ENCODE results near the gene PRR11. TPM values are rescaled to one million over a fixed set of nuclear protein-coding genes. Genes with fewer than 3 reads are reported as not detected.

Gene PRR11
- total RNA-seq, 1 experiment from 2014 or later, result 39.8 TPM

DNA sequence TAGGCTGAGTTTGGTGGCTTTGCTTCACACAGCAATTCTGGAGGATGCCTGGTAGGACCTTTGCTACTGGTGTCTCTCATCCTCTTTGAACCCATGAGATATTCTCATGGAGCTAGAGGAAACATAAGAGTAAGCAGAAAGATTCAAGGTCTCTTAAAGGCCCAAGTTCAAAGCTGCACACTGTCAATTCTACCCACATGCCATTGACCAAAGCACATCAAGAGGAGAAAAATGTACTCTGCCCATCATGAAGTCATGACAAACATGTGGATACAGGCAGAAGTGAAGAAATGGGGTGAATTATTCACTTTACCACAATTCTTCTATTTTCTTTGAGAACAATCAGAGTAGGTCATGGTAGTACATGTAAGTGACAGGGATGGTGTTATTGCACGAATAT lies 13.7 kb upstream of the PRR11 start:
- in situ Hi-C loops (cut with HindIII; ENCODE audit: low pct_unique_long_range_greater_than_20kb, low sequenced_read_pairs), result no loop called here
- no peak for TF ChIP-seq POLR2AphosphoS5 (IDR thresholded peaks at IDR 0.05; ENCODE audit: low read depth, low read length)
- TF ChIP-seq, protein P1, sequence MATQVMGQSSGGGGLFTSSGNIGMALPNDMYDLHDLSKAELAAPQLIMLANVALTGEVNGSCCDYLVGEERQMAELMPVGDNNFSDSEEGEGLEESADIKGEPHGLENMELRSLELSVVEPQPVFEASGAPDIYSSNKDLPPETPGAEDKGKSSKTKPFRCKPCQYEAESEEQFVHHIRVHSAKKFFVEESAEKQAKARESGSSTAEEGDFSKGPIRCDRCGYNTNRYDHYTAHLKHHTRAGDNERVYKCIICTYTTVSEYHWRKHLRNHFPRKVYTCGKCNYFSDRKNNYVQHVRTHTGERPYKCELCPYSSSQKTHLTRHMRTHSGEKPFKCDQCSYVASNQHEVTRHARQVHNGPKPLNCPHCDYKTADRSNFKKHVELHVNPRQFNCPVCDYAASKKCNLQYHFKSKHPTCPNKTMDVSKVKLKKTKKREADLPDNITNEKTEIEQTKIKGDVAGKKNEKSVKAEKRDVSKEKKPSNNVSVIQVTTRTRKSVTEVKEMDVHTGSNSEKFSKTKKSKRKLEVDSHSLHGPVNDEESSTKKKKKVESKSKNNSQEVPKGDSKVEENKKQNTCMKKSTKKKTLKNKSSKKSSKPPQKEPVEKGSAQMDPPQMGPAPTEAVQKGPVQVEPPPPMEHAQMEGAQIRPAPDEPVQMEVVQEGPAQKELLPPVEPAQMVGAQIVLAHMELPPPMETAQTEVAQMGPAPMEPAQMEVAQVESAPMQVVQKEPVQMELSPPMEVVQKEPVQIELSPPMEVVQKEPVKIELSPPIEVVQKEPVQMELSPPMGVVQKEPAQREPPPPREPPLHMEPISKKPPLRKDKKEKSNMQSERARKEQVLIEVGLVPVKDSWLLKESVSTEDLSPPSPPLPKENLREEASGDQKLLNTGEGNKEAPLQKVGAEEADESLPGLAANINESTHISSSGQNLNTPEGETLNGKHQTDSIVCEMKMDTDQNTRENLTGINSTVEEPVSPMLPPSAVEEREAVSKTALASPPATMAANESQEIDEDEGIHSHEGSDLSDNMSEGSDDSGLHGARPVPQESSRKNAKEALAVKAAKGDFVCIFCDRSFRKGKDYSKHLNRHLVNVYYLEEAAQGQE (IDR thresholded peaks at IDR 0.05; ENCODE audit: insufficient read depth in 1 of 2, low read depth in 2 of 2, low read length in 1 of 2), result no peak
- no peak for TF ChIP-seq SIN3A (IDR thresholded peaks at IDR 0.05; ENCODE audit: borderline replicate concordance, insufficient read depth, low read depth, low read length)
- intact Hi-C loops (cut with micrococcal nuclease; ENCODE audit: unreplicated experiment), result no loop called here
- DNase-seq (ENCODE audit: low read depth, low spot score) (no peak), ATAC-seq (no peak)
- no peak overlapping the region for H3K4me3 ChIP-seq (ENCODE audit: low read depth in 2 of 2, low read length in 2 of 2)
- no peaks in the 10 kb centered on the region for H3K9me3 ChIP-seq (ENCODE audit: control insufficient read depth, insufficient read depth, low read depth, low read length)
- ChIA-PET POLR2A (no interaction called here), CTCF (no interaction called here)
- H3K4me1 ChIP-seq (ENCODE audit: control insufficient read depth, insufficient read depth, low read length), result no peaks in the 10 kb centered on the region
- H3K36me3 ChIP-seq (ENCODE audit: control insufficient read depth, insufficient read depth, low read length), result no peaks in the 10 kb centered on the region
- BruUV-seq (replicated peaks), result TSS peak; percentile 72
- H3K27me3 ChIP-seq (ENCODE audit: control insufficient read depth, insufficient read depth, low read length), result no peaks in the 10 kb centered on the region
- no peak overlapping the region for H3K27ac ChIP-seq (ENCODE audit: low read length)

DNA sequence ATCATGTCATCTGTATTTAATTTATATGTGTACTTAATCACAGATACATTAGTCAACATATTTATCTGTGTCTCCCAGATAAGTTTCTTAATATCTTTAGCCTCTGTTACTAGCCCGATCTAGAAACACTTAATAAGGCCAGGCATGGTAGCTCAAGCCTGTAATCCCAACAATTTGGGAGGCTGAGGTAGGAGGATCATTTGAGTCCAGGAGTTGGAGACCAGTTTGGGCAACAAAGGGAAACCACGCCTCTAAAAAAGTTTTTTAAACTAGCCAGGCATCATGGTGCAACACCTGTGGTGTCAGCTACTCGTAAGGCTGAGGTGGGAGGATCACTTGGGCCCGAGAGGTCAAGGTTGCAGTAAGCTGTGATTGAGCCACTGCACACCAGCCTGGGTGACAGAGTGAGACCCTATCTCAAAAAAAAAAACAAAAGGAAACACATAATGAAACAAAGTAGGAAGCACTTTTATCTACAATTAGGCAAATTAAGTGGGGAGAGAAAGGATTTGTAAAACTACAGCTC lies 9.9 kb upstream of the PRR11 start:
- Histone ChIP-seq H3K4me3 (ENCODE audit: low read depth in 2 of 2, low read length in 2 of 2) (no peak overlapping the region), H3K36me3 (ENCODE audit: control insufficient read depth, insufficient read depth, low read length) (no peaks in the 10 kb centered on the region), H3K9me3 (ENCODE audit: control insufficient read depth, insufficient read depth, low read depth, low read length) (no peaks in the 10 kb centered on the region), H3K27ac (ENCODE audit: low read length) (no peak overlapping the region), H3K4me1 (ENCODE audit: control insufficient read depth, insufficient read depth, low read length) (0 out of 2 replicates have a peak, but pooled peaks cover 4% of the 10 kb centered on the region), H3K27me3 (ENCODE audit: control insufficient read depth, insufficient read depth, low read length) (no peaks in the 10 kb centered on the region)
- in situ Hi-C loops (cut with HindIII; ENCODE audit: low pct_unique_long_range_greater_than_20kb, low sequenced_read_pairs), result no loop called here
- TF ChIP-seq TCF7L2 (IDR thresholded peaks at IDR 0.05; ENCODE audit: low read depth, low read length) (no peak), SIN3A (IDR thresholded peaks at IDR 0.05; ENCODE audit: borderline replicate concordance, insufficient read depth, low read depth, low read length) (no peak), POLR2AphosphoS5 (IDR thresholded peaks at IDR 0.05; ENCODE audit: low read depth, low read length) (no peak)
- TF ChIP-seq, protein P1 (IDR thresholded peaks at IDR 0.05; ENCODE audit: insufficient read depth in 1 of 2, low read depth in 2 of 2, low read length in 1 of 2), result no peak
- TF ChIP-seq, protein P2, sequence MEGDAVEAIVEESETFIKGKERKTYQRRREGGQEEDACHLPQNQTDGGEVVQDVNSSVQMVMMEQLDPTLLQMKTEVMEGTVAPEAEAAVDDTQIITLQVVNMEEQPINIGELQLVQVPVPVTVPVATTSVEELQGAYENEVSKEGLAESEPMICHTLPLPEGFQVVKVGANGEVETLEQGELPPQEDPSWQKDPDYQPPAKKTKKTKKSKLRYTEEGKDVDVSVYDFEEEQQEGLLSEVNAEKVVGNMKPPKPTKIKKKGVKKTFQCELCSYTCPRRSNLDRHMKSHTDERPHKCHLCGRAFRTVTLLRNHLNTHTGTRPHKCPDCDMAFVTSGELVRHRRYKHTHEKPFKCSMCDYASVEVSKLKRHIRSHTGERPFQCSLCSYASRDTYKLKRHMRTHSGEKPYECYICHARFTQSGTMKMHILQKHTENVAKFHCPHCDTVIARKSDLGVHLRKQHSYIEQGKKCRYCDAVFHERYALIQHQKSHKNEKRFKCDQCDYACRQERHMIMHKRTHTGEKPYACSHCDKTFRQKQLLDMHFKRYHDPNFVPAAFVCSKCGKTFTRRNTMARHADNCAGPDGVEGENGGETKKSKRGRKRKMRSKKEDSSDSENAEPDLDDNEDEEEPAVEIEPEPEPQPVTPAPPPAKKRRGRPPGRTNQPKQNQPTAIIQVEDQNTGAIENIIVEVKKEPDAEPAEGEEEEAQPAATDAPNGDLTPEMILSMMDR (IDR thresholded peaks at IDR 0.05), result no peak
- DNase-seq (ENCODE audit: low read depth, low spot score) (no peak), ATAC-seq (no peak)
- BruUV-seq (replicated peaks), result no TSS peak
- ChIA-PET CTCF (no interaction called here), POLR2A (no interaction called here)
- intact Hi-C loops (cut with micrococcal nuclease; ENCODE audit: unreplicated experiment), result no loop called here
